GM12872 (cell line): ENCODE results near the gene TACR1.

Source experiments
- TF ChIP-seq, protein P1 (sequence below): IDR thresholded peaks from 3 replicates; pipeline ENCODE4 v1.5.1; 2011; ENCODE audit warnings: low read depth, mild to moderate bottlenecking, low read length, moderate library complexity; ENCODE audit not compliant: insufficient read depth

Gene TACR1

DNA sequence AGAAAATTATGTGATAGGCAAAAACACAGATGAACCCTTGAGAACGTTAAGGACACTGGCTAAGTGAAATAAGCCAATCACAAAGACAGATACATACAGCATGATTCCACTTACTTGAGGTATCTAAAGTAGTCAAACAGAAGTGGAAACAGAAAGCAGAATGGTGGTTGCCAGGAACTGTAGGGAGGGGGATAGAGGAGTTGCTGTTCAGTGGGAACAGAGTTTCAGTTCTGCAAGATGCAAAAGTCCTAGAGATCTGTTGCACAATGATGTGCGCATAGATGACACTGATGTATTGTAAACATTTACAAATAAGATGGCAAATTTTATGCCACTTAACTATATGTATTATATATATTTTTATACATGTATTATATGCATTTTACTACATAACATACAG is 181.2 kb downstream of the TACR1 start:
- TF ChIP-seq, protein P1, sequence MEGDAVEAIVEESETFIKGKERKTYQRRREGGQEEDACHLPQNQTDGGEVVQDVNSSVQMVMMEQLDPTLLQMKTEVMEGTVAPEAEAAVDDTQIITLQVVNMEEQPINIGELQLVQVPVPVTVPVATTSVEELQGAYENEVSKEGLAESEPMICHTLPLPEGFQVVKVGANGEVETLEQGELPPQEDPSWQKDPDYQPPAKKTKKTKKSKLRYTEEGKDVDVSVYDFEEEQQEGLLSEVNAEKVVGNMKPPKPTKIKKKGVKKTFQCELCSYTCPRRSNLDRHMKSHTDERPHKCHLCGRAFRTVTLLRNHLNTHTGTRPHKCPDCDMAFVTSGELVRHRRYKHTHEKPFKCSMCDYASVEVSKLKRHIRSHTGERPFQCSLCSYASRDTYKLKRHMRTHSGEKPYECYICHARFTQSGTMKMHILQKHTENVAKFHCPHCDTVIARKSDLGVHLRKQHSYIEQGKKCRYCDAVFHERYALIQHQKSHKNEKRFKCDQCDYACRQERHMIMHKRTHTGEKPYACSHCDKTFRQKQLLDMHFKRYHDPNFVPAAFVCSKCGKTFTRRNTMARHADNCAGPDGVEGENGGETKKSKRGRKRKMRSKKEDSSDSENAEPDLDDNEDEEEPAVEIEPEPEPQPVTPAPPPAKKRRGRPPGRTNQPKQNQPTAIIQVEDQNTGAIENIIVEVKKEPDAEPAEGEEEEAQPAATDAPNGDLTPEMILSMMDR, result no peak

DNA sequence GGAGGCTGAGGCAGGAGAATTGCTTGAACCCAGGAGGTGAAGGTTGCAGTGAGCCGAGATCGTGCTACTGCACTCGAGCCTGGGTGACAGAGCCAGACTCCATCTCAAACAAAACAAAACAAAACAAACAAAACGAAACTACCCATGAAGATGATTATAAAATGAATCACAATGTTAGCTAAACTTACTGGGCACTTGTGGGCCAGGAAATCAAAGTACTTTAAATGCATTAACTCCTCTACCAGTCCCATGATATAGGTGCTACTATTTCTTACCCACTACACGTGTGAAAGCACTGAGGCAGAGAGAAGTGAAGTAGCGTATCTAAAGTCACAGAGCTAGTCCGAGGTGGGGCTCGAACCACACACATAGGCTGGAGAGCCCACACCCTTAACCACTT is 187.2 kb downstream of the TACR1 start:
- TF ChIP-seq, protein P1, result no peak

DNA sequence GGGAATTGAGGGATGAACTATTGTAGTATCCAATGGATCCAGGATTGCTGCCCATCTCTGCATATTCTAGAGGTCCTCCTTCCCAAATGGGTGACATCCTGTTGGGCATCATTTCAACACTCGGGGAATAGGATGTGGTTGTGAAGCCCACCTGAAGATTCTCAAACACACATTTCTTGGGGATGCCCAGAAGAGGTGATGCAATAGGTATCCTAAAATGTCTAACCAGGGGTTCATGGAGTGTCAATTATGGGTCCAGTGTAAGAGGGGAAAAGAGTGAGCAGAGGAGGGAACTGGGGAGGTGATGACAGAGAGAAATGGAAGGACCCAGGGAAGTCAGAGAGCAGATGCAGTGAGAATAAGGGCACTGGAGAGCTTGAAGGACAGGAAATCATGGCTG is 188.7 kb downstream of the TACR1 start:
- TF ChIP-seq, protein P1, result no peak

DNA sequence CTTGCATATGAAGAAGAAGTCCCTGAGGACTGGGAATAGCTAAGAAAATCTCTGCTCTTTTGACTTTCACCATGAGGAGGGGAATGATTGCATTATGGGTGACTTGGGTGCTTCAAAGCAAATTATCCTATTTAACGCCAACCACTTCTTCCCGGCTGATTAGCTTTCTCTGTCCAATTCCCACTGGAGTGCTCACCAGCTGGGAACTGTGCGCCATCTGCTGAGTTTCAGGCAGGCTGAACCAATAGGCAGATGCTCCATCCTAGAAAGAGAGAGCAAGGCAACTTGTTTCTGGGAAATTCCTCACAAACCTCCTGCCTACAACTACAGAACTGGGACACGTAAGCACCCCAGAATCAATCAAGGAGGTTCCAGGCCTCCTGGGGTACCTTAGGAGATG is 191.5 kb downstream of the TACR1 start:
- TF ChIP-seq, protein P1, result no peak

DNA sequence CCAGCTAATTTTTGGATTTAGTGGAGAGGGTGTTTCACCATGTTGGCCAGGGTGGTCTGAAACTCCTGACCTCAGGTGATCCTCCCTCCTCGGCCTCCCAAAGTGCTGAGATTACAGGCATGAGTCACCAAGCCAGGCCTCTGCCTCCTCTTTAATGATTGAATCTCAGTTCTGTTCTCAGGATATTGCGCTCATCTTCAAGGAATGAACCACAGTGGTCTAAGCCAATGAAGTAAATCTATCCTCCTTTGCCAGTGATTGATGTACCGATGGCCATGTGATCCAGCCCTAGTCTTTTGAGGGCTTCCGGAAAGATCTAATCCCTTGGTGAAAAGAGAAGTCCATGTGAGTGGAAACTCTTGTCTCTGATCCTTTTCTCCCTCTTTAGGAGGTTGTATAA is 192.3 kb downstream of the TACR1 start:
- TF ChIP-seq, protein P1, result no peak

DNA sequence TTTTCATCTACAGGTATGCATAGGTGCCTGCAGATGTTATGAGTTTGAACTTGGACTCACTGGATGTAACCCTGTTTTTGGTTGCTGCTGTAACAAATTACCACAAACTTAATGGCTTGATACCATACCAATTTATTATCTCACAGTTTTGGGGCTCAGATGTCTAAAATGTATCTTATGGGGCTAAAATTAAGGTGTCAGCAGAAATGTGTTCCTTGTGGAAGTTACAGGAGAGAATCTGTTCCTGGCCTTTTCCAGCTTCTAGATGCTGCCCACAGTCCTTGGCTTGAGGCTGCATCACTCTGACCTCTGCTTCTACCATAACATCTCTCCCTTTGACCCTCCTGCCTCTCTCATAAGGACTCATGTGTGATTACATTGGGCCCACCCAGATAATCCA is 193.3 kb downstream of the TACR1 start:
- TF ChIP-seq, protein P1, result no peak

DNA sequence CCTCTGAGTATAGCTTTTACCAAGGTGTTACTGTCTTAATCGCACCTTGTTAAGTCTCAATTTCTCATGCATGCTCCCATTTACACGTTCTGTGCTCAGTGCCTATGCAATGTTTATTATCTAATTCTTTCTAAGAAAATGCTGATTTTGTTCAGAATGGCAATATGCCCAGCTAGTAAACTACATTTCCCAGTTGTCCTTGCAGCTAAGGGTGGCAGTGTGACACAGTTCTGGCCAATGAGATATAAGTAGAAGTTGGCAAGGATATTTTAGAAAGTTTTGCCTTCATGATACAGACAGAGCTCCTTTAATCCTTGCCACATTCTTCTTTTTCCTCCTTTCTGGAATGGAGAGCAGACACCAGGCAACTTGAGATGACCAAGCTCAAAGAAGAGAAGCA is 195.5 kb downstream of the TACR1 start:
- TF ChIP-seq, protein P1, result no peak

DNA sequence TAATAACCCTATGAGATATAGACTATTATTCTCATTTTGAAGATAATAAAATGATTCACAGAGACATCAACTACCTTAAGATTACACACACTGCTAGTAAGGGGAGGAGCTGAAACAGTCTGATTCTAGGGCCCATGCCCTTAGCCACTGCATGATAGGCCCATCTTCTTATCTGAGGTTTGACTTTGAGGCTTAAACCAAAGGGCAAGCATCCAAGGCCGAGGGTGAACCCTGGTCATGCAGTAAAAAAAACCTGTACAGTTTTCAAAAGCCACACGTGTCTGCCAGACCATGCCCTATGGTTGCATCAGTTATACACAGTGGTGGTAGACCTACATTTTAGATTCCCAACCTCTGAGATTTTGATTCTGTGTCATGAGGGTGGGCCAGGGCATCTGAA is 196.0 kb downstream of the TACR1 start:
- TF ChIP-seq, protein P1, result no peak
